ENCODE data around the gene PSMB9. TPM values are rescaled to one million over a fixed set of nuclear protein-coding genes. Genes with fewer than 3 reads are reported as not detected.

PSMB9 gene
- total and polyA plus RNA-seq, 2 donors (not counting 1 experiment from before 2014, with no cell fraction given), result 181 to 242 TPM

DNA sequence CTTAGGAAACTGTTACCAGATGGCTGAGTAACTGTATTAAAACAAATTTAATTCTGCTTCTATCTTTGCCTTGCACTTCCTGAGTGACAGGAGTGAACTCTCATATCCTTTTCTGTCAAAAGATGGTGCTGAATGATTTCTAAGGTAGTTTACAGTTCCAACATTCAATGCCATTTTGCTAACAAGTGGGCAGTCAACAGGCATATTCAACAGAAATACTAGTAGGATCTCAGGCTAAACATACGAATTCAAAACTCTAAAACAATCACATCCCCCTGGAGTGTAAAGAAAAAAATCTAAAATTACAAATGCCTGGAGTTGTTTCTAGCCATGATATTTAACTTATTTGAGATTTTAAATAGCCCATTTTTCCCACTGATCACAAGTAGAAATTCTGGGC lies 6.7 kb downstream of the PSMB9 start:
- H3K4me2 ChIP-seq (replicated peaks; ENCODE audit: low read depth, low read length, poor library complexity, severe bottlenecking), result no peak overlapping the region
- ChIA-PET CTCF (interaction anchor here (0.8 to 8.1 kb wide), 5 partner anchors 7 to 22 kb away, joined by 3 to 359 read pairs (median 4); partner anchors contain the start of genes PSMB8 and TAP2), POLR2A (interaction anchor here (1.5 kb wide), 1 partner anchor 22 kb away, joined by 3 read pairs; the partner anchor contains the start of gene TAP2)
- H3K9me3 ChIP-seq (ENCODE audit: control extremely low read depth in 1 of 3, control insufficient read depth in 2 of 3, insufficient read depth in 1 of 3, low read length in 2 of 3), result no peaks in the 10 kb centered on the region
- H2AFZ ChIP-seq (ENCODE audit: insufficient read depth, low read depth, low read length, poor library complexity, severe bottlenecking), result no peak overlapping the region
- H3K27ac Mint-ChIP-seq, result peak overlapping the region; percentile 39
- no peaks in the 10 kb centered on the region for H3K9me3 Mint-ChIP-seq (ENCODE audit: insufficient read depth)
- peaks cover 24 to 63% of the 10 kb centered on the region in 2 experiments for H3K36me3 ChIP-seq (replicated peaks in 1 of 2; ENCODE audit: control extremely low read depth in 1 of 2, control insufficient read depth in 1 of 2, extremely low read depth in 1 of 2, insufficient read depth in 2 of 2, low read length in 1 of 2)
- no peak for DNase-seq
- H3K4me3 ChIP-seq (ENCODE audit: control extremely low read depth in 1 of 5, extremely low read depth in 1 of 5, insufficient read depth in 1 of 5, low read depth in 2 of 5, low read length in 4 of 5), result no peak overlapping the region
- no peak overlapping the region for H3K4me3 Mint-ChIP-seq
- no peaks in the 10 kb centered on the region for H4K20me1 ChIP-seq (ENCODE audit: control insufficient read depth, insufficient read depth, low read length, poor library complexity, severe bottlenecking)
- no peak for TF ChIP-seq EZH2 (IDR thresholded peaks at IDR 0.05; ENCODE audit: borderline replicate concordance, insufficient read depth, low read depth, low read length, poor library complexity, severe bottlenecking)
- TF ChIP-seq, protein P1, sequence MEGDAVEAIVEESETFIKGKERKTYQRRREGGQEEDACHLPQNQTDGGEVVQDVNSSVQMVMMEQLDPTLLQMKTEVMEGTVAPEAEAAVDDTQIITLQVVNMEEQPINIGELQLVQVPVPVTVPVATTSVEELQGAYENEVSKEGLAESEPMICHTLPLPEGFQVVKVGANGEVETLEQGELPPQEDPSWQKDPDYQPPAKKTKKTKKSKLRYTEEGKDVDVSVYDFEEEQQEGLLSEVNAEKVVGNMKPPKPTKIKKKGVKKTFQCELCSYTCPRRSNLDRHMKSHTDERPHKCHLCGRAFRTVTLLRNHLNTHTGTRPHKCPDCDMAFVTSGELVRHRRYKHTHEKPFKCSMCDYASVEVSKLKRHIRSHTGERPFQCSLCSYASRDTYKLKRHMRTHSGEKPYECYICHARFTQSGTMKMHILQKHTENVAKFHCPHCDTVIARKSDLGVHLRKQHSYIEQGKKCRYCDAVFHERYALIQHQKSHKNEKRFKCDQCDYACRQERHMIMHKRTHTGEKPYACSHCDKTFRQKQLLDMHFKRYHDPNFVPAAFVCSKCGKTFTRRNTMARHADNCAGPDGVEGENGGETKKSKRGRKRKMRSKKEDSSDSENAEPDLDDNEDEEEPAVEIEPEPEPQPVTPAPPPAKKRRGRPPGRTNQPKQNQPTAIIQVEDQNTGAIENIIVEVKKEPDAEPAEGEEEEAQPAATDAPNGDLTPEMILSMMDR (IDR thresholded peaks at IDR 0.05), result no peak
- H3K27me3 Mint-ChIP-seq, result no peaks in the 10 kb centered on the region
- H3K27me3 ChIP-seq (replicated peaks in 1 of 4; ENCODE audit: control extremely low read depth in 1 of 4, control insufficient read depth in 3 of 4, insufficient read depth in 4 of 4, low read length in 3 of 4), result no peaks in the 10 kb centered on the region
- ATAC-seq (ENCODE audit: low read depth), result no peak
- intact Hi-C loops (cut with micrococcal nuclease), result no loop called here
- H3K4me1 Mint-ChIP-seq, result peaks cover 54% of the 10 kb centered on the region
- H3K27ac ChIP-seq (ENCODE audit: low read length in 2 of 2), result peak overlapping the region in 1 of 2 donors; percentile 17
- H3K79me2 ChIP-seq (ENCODE audit: control insufficient read depth, insufficient read depth, low read length), result peaks cover 46% of the 10 kb centered on the region
- peaks cover 21 to 32% of the 10 kb centered on the region in 2 donors for H3K4me1 ChIP-seq (ENCODE audit: control insufficient read depth in 2 of 2, insufficient read depth in 2 of 2, low read length in 2 of 2)
- WGBS (ENCODE audit: insufficient coverage), result no CpG with 5 or more reads among the region's 1 CpG
- no peak overlapping the region for H3K9ac ChIP-seq (ENCODE audit: low read length)

DNA sequence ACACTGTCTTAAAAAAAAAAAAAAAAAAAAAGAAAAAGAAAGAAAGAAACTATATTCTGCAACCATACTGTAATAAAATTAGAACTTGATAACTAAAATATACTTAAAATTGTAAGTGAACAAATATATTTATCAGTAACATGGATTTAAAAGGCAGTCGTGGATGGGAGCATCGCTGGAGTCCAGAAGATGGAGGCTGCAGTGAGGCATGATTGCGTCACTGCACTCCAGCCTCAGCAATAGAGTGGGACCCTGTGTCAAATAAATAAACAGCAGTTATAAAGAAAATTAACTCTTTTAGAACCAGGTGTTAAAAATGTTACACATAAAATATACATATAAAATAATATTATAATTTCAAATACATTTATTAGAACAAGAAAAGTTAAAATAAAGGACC lies 8.7 kb downstream of the PSMB9 start:
- intact Hi-C loops (cut with micrococcal nuclease), result no loop called here
- Histone ChIP-seq H3K79me2 (ENCODE audit: control insufficient read depth, insufficient read depth, low read length) (peaks cover 26% of the 10 kb centered on the region), H3K4me3 (ENCODE audit: control extremely low read depth in 1 of 5, extremely low read depth in 1 of 5, insufficient read depth in 1 of 5, low read depth in 2 of 5, low read length in 4 of 5) (no peak overlapping the region), H3K9me3 (ENCODE audit: control extremely low read depth in 1 of 3, control insufficient read depth in 2 of 3, insufficient read depth in 1 of 3, low read length in 2 of 3) (no peaks in the 10 kb centered on the region), H3K4me2 (replicated peaks; ENCODE audit: low read depth, low read length, poor library complexity, severe bottlenecking) (no peak overlapping the region), H3K27me3 (replicated peaks in 1 of 4; ENCODE audit: control extremely low read depth in 1 of 4, control insufficient read depth in 3 of 4, insufficient read depth in 4 of 4, low read length in 3 of 4) (no peaks in the 10 kb centered on the region), H4K20me1 (ENCODE audit: control insufficient read depth, insufficient read depth, low read length, poor library complexity, severe bottlenecking) (no peaks in the 10 kb centered on the region), H3K9ac (ENCODE audit: low read length) (no peak overlapping the region), H3K27ac (ENCODE audit: low read length in 2 of 2) (no peak overlapping the region), H3K4me1 (ENCODE audit: control insufficient read depth in 2 of 2, insufficient read depth in 2 of 2, low read length in 2 of 2) (peaks cover 32 to 40% of the 10 kb centered on the region in 2 donors), H2AFZ (ENCODE audit: insufficient read depth, low read depth, low read length, poor library complexity, severe bottlenecking) (no peak overlapping the region), H3K36me3 (replicated peaks in 1 of 2; ENCODE audit: control extremely low read depth in 1 of 2, control insufficient read depth in 1 of 2, extremely low read depth in 1 of 2, insufficient read depth in 2 of 2, low read length in 1 of 2) (peaks cover 21 to 43% of the 10 kb centered on the region in 2 experiments)
- ATAC-seq (ENCODE audit: low read depth) (no peak), DNase-seq (no peak)
- WGBS (ENCODE audit: insufficient coverage), result no CpG with 5 or more reads among the region's 3 CpGs
- peaks cover 57% of the 10 kb centered on the region for H3K4me1 Mint-ChIP-seq
- no peaks in the 10 kb centered on the region for H3K27me3 Mint-ChIP-seq
- TF ChIP-seq, protein P1 (IDR thresholded peaks at IDR 0.05), result no peak
- no peak for TF ChIP-seq EZH2 (IDR thresholded peaks at IDR 0.05; ENCODE audit: borderline replicate concordance, insufficient read depth, low read depth, low read length, poor library complexity, severe bottlenecking)
- CTCF ChIA-PET, result interaction anchor here (1.0 to 2.1 kb wide), 2 partner anchors 8 to 24 kb away, joined by 8 to 11 read pairs; partner anchors contain the start of genes PSMB9, TAP1 and TAP2
- H3K4me3 Mint-ChIP-seq, result no peak overlapping the region
- no peak overlapping the region for H3K27ac Mint-ChIP-seq
- H3K9me3 Mint-ChIP-seq (ENCODE audit: insufficient read depth), result no peaks in the 10 kb centered on the region
- POLR2A ChIA-PET, result interaction anchor here (1.1 to 1.2 kb wide), 2 partner anchors 24 to 109 kb away, joined by 3 read pairs; partner anchors contain the start of gene TAP2
